ENCODE data around the gene SLC16A3. TPM values are rescaled to one million over a fixed set of nuclear protein-coding genes. Genes with fewer than 3 reads are reported as not detected.

The SLC16A3 gene
- total RNA-seq, 1 experiment from 2014 or later, result 28.7 TPM

DNA sequence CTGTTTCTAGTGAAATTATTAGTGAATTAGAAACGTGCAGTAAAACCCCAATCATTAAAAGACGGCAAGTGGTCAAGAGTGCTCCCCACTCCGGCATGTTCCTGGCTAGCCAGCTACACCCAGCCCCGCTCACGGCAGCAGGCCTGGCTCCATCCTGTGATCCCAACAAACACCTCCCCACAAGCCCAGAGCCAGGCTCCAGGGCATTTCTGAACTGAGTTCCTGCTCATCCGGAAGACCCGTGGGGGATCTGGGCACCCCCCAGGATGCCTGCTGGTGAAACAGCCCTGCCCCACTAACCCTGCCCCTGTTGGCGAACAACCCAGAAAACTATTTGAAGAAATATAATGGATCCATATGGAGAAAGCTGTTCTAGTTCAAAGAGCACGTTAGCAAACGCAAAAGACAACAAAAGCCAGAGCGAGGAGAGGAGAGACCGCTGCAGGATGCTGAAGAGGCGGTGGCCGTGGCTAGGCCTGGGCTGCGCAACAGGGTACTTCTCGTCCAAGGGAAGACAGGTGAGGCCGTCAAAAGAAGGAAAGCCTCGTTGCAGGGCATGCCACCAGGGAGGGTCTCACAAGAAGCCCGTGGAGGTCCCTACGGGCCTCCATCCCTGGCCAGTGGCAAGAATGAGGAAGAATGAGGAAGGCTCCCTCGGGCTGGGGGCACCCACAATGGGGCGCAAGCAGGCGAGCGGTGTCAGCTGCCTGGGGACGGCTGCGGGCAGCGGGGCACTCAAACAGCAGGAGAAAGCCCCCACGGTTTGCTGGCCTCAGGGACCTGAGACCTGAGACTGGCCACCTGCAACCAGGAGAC is 19.2 kb downstream of the SLC16A3 start:
- no peak for DNase-seq (ENCODE audit: low spot score)
- TF ChIP-seq ZNF317 (CRISPR knock-in tag; IDR thresholded peaks at IDR 0.05; ENCODE audit: borderline replicate concordance, low read depth), result no peak
- TF ChIP-seq ZNF416 (CRISPR knock-in tag; IDR thresholded peaks at IDR 0.05), result no peak
- TF ChIP-seq, protein P1, sequence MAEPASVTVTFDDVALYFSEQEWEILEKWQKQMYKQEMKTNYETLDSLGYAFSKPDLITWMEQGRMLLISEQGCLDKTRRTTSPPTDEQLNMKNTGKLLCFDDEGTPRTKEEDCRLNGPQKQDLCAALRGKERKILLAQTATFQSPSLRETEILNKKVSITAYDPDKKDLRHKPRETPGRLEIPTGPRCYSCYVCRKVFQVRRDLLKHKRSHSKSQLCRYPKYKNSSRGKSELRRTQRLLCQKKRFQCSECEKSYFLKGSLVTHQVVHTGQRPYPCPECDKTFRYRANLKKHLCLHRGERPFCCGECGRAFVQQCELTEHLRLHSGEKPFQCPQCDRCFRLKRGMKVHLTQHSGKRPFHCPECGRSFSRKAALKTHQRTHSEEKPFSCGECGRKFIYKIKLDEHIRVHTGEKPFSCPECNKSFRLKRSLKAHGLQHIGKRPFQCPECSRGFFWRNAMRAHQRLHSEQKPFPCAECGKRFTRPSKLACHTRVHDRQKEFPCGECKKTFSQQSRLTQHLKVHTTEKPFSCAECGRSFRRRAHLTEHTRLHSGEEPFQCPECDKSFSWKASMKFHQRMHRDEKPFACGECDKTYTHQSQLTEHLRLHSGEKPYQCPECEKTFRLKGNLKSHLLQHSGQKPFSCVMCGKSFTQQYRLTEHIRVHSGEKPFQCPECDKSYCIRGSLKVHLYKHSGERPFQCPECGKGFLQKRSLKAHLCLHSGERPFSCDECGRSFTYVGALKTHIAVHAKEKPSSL (CRISPR knock-in tag; conservative IDR thresholded peaks at IDR 0.05), result no peak
- TF ChIP-seq, protein P2, sequence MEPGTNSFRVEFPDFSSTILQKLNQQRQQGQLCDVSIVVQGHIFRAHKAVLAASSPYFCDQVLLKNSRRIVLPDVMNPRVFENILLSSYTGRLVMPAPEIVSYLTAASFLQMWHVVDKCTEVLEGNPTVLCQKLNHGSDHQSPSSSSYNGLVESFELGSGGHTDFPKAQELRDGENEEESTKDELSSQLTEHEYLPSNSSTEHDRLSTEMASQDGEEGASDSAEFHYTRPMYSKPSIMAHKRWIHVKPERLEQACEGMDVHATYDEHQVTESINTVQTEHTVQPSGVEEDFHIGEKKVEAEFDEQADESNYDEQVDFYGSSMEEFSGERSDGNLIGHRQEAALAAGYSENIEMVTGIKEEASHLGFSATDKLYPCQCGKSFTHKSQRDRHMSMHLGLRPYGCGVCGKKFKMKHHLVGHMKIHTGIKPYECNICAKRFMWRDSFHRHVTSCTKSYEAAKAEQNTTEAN (CRISPR knock-in tag; IDR thresholded peaks at IDR 0.05), result no peak
- TF ChIP-seq NR1H2 (CRISPR knock-in tag; IDR thresholded peaks at IDR 0.05), result no peak
- TF ChIP-seq GABPB1 (CRISPR knock-in tag; IDR thresholded peaks at IDR 0.05), result no peak
- no peak for TF ChIP-seq JAZF1 (CRISPR knock-in tag; IDR thresholded peaks at IDR 0.05)
- no peak for TF ChIP-seq TEAD1 (CRISPR knock-in tag; IDR thresholded peaks at IDR 0.05)
- TF ChIP-seq, protein P3, sequence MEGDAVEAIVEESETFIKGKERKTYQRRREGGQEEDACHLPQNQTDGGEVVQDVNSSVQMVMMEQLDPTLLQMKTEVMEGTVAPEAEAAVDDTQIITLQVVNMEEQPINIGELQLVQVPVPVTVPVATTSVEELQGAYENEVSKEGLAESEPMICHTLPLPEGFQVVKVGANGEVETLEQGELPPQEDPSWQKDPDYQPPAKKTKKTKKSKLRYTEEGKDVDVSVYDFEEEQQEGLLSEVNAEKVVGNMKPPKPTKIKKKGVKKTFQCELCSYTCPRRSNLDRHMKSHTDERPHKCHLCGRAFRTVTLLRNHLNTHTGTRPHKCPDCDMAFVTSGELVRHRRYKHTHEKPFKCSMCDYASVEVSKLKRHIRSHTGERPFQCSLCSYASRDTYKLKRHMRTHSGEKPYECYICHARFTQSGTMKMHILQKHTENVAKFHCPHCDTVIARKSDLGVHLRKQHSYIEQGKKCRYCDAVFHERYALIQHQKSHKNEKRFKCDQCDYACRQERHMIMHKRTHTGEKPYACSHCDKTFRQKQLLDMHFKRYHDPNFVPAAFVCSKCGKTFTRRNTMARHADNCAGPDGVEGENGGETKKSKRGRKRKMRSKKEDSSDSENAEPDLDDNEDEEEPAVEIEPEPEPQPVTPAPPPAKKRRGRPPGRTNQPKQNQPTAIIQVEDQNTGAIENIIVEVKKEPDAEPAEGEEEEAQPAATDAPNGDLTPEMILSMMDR (IDR thresholded peaks at IDR 0.05), result no peak
- TF ChIP-seq TP53 (CRISPR knock-in tag; IDR thresholded peaks at IDR 0.05), result no peak
- no peak for TF ChIP-seq KAT7 (CRISPR knock-in tag; IDR thresholded peaks at IDR 0.05; ENCODE audit: borderline replicate concordance)
- no peak for TF ChIP-seq JUN (CRISPR knock-in tag; IDR thresholded peaks at IDR 0.05)
- no peak for TF ChIP-seq ELF4 (CRISPR knock-in tag; IDR thresholded peaks at IDR 0.05; ENCODE audit: low read depth)
- no peak for TF ChIP-seq SP1 (CRISPR knock-in tag; conservative IDR thresholded peaks at IDR 0.05)
- no peak for TF ChIP-seq OVOL2 (CRISPR knock-in tag; IDR thresholded peaks at IDR 0.05; ENCODE audit: borderline replicate concordance)
- TF ChIP-seq, protein P4, sequence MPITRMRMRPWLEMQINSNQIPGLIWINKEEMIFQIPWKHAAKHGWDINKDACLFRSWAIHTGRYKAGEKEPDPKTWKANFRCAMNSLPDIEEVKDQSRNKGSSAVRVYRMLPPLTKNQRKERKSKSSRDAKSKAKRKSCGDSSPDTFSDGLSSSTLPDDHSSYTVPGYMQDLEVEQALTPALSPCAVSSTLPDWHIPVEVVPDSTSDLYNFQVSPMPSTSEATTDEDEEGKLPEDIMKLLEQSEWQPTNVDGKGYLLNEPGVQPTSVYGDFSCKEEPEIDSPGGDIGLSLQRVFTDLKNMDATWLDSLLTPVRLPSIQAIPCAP (CRISPR knock-in tag; IDR thresholded peaks at IDR 0.05), result no peak
- TF ChIP-seq, protein P5, sequence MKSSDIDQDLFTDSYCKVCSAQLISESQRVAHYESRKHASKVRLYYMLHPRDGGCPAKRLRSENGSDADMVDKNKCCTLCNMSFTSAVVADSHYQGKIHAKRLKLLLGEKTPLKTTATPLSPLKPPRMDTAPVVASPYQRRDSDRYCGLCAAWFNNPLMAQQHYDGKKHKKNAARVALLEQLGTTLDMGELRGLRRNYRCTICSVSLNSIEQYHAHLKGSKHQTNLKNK (CRISPR knock-in tag; IDR thresholded peaks at IDR 0.05), result no peak
- TF ChIP-seq, protein P6, sequence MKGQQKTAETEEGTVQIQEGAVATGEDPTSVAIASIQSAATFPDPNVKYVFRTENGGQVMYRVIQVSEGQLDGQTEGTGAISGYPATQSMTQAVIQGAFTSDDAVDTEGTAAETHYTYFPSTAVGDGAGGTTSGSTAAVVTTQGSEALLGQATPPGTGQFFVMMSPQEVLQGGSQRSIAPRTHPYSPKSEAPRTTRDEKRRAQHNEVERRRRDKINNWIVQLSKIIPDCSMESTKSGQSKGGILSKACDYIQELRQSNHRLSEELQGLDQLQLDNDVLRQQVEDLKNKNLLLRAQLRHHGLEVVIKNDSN (CRISPR knock-in tag; IDR thresholded peaks at IDR 0.05), result no peak
- TF ChIP-seq CREB1 (CRISPR knock-in tag; IDR thresholded peaks at IDR 0.05), result no peak
- TF ChIP-seq, protein P7, sequence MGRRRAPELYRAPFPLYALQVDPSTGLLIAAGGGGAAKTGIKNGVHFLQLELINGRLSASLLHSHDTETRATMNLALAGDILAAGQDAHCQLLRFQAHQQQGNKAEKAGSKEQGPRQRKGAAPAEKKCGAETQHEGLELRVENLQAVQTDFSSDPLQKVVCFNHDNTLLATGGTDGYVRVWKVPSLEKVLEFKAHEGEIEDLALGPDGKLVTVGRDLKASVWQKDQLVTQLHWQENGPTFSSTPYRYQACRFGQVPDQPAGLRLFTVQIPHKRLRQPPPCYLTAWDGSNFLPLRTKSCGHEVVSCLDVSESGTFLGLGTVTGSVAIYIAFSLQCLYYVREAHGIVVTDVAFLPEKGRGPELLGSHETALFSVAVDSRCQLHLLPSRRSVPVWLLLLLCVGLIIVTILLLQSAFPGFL (CRISPR knock-in tag; IDR thresholded peaks at IDR 0.05; ENCODE audit: borderline replicate concordance), result no peak
- Mint-ChIP-seq H3K27me3 (ENCODE audit: low read depth) (no peaks in the 10 kb centered on the region), H3K27ac (no peak overlapping the region; the same call in 1 of the 2 replicates), H3K9me3 (no peaks in the 10 kb centered on the region), H3K4me1 (no peaks in the 10 kb centered on the region), H3K36me3 (peaks cover 85% of the 10 kb centered on the region), H3K4me3 (no peak overlapping the region)
- CTCF ChIA-PET, result no interaction called here
- POLR2A ChIA-PET, result no interaction called here
- no peak for ATAC-seq

All from WTC11 (cell line).